ENCODE results near the gene ACAA2.

- TF ChIP-seq RAD21 (IDR thresholded peaks at IDR 0.05; ENCODE audit: insufficient read depth, low read depth, low read length) (no peak), POLR2A (IDR thresholded peaks at IDR 0.05; ENCODE audit: low read depth, low read length) (no peak), BHLHE40 (IDR thresholded peaks at IDR 0.05; ENCODE audit: borderline replicate concordance in 1 of 2, low read depth in 2 of 2, low read length in 1 of 2) (no peak), GABPA (IDR thresholded peaks at IDR 0.05; ENCODE audit: low read depth) (no peak), NR2C2 (IDR thresholded peaks at IDR 0.05; ENCODE audit: borderline replicate concordance, control insufficient read depth, insufficient read length, low read depth) (no peak), SP1 (IDR thresholded peaks at IDR 0.05; ENCODE audit: low read depth, low read length) (no peak), POLR2AphosphoS5 (IDR thresholded peaks at IDR 0.05; ENCODE audit: low read length) (no peak), TARDBP (IDR thresholded peaks at IDR 0.05; ENCODE audit: borderline replicate concordance) (no peak), MXI1 (IDR thresholded peaks at IDR 0.05; ENCODE audit: low read depth, low read length) (no peak), RAD51 (IDR thresholded peaks at IDR 0.05) (no peak), SPI1 (IDR thresholded peaks at IDR 0.05; ENCODE audit: borderline replicate concordance, insufficient read depth, low read depth, low read length) (no peak)
- TF ChIP-seq, protein P1, sequence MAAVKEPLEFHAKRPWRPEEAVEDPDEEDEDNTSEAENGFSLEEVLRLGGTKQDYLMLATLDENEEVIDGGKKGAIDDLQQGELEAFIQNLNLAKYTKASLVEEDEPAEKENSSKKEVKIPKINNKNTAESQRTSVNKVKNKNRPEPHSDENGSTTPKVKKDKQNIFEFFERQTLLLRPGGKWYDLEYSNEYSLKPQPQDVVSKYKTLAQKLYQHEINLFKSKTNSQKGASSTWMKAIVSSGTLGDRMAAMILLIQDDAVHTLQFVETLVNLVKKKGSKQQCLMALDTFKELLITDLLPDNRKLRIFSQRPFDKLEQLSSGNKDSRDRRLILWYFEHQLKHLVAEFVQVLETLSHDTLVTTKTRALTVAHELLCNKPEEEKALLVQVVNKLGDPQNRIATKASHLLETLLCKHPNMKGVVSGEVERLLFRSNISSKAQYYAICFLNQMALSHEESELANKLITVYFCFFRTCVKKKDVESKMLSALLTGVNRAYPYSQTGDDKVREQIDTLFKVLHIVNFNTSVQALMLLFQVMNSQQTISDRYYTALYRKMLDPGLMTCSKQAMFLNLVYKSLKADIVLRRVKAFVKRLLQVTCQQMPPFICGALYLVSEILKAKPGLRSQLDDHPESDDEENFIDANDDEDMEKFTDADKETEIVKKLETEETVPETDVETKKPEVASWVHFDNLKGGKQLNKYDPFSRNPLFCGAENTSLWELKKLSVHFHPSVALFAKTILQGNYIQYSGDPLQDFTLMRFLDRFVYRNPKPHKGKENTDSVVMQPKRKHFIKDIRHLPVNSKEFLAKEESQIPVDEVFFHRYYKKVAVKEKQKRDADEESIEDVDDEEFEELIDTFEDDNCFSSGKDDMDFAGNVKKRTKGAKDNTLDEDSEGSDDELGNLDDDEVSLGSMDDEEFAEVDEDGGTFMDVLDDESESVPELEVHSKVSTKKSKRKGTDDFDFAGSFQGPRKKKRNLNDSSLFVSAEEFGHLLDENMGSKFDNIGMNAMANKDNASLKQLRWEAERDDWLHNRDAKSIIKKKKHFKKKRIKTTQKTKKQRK (IDR thresholded peaks at IDR 0.05; ENCODE audit: low read depth, low read length): no peak
- TF ChIP-seq, protein P2, sequence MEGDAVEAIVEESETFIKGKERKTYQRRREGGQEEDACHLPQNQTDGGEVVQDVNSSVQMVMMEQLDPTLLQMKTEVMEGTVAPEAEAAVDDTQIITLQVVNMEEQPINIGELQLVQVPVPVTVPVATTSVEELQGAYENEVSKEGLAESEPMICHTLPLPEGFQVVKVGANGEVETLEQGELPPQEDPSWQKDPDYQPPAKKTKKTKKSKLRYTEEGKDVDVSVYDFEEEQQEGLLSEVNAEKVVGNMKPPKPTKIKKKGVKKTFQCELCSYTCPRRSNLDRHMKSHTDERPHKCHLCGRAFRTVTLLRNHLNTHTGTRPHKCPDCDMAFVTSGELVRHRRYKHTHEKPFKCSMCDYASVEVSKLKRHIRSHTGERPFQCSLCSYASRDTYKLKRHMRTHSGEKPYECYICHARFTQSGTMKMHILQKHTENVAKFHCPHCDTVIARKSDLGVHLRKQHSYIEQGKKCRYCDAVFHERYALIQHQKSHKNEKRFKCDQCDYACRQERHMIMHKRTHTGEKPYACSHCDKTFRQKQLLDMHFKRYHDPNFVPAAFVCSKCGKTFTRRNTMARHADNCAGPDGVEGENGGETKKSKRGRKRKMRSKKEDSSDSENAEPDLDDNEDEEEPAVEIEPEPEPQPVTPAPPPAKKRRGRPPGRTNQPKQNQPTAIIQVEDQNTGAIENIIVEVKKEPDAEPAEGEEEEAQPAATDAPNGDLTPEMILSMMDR (IDR thresholded peaks at IDR 0.05 in 2 of 3, conservative IDR thresholded peaks at IDR 0.05 in 1 of 3; ENCODE audit: control insufficient read depth in 2 of 3, extremely low read depth in 1 of 3, insufficient read depth in 1 of 3, low read depth in 3 of 3, low read length in 3 of 3): no peak
These were observed 37.3 kb upstream of the ACAA2 start for GRCh38 chr18:49850636-49851035.
